Suprapubic skin (tissue), 3 donors: ENCODE measurements around the gene ZFYVE28.

Source experiments
- CTCF ChIP-seq, 2 donors: fragments of 200-600 bp in 1 of 2; fragments of 450-650 bp in 1 of 2; sonication (generic) in 1 of 2; IDR thresholded peaks; one replicate each; pipeline ENCODE4 v1.5.1; 2016 to 2019; ENCODE audit warnings: antibody characterized with exemption in 2 of 2, mild to moderate bottlenecking in 1 of 2, moderate library complexity in 1 of 2
- POLR2A ChIP-seq, 2 donors: fragments of 450-650 bp; IDR thresholded peaks; one replicate each; pipeline ENCODE4 v1.6.1; 2017; ENCODE audit warnings: antibody characterized with exemption in 2 of 2, mild to moderate bottlenecking in 2 of 2, moderate library complexity in 2 of 2

DNA sequence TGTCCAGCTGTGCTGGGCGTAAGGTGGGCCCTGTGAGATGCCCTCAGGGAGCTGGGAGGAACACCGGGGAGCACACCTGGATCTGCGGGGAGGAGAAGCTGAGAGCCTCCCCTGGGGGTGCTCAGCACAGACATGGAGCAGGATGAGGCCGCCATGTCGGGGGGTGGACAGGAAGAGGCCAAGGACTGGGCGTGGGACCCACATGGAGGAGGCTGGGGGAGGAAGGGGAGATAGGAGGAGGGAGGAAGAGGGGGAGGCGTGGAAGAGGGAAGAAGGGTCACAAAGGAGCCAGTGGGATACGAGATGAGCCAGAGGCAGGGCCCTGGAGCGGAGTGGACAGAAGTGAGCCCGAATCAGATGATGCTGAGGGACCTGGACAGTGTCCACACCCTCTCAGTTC lies 66.3 kb downstream of the ZFYVE28 start:
- no peak for TF ChIP-seq POLR2A (IDR thresholded peaks at IDR 0.05)
- TF ChIP-seq CTCF (IDR thresholded peaks at IDR 0.05): no peak
